HPDE6-E6E7 (cell line): Measurements from ENCODE around the gene EPGN.

Experiments
- DNase-seq: peaks from one replicate; pipeline ENCODE4 v3.0.0; 2011; ENCODE audit warnings: missing footprints; ENCODE audit errors: extremely low spot score

EPGN gene

GRCh38 chr4:74309223-74309622 is 953 bp downstream of the EPGN start:
- no peak for DNase-seq

GRCh38 chr4:74311696-74312313 is 3.5 kb downstream of the EPGN start:
- DNase-seq: no peak

- no peak for DNase-seq
Observed at GRCh38 chr4:74314329-74314728, 6.1 kb downstream of the EPGN start.

GRCh38 chr4:74314944-74315343 is 6.7 kb downstream of the EPGN start:
- no peak for DNase-seq

GRCh38 chr4:74315376-74315775 is 7.1 kb downstream of the EPGN start:
- no peak for DNase-seq

GRCh38 chr4:74316397-74316796 is 8.1 kb downstream of the EPGN start:
- no peak for DNase-seq

GRCh38 chr4:74317616-74318246 is 9.5 kb downstream of the EPGN start:
- DNase-seq: no peak

GRCh38 chr4:74318276-74318675 is 10.0 kb downstream of the EPGN start:
- no peak for DNase-seq

GRCh38 chr4:74319470-74319869 is 11.2 kb downstream of the EPGN start:
- no peak for DNase-seq

GRCh38 chr4:74320559-74321118 is 12.4 kb downstream of the EPGN start:
- DNase-seq: peak; percentile 85

GRCh38 chr4:74322301-74322700 is 14.0 kb downstream of the EPGN start:
- DNase-seq: no peak

- no peak for DNase-seq
Observed at GRCh38 chr4:74323663-74324062, 15.4 kb downstream of the EPGN start.

- DNase-seq: no peak
Observed at GRCh38 chr4:74324262-74324661, 16.0 kb downstream of the EPGN start.

- no peak for DNase-seq
Observed at GRCh38 chr4:74325886-74326285, 17.6 kb downstream of the EPGN start.

- no peak for DNase-seq
Observed at GRCh38 chr4:74327762-74328161, 19.5 kb downstream of the EPGN start.

- DNase-seq: no peak
Observed at GRCh38 chr4:74328501-74328900, 20.2 kb downstream of the EPGN start.

- DNase-seq: no peak
Observed at GRCh38 chr4:74329307-74329706, 21.0 kb downstream of the EPGN start.

- DNase-seq: no peak
Observed at GRCh38 chr4:74330295-74330750, 22.1 kb downstream of the EPGN start.

GRCh38 chr4:74331252-74331651 is 23.0 kb downstream of the EPGN start:
- no peak for DNase-seq

- DNase-seq: no peak
Observed at GRCh38 chr4:74331944-74332343, 23.7 kb downstream of the EPGN start.

- DNase-seq: no peak
Observed at GRCh38 chr4:74334636-74335035, 26.4 kb downstream of the EPGN start.

GRCh38 chr4:74335341-74336021 is 27.2 kb downstream of the EPGN start:
- no peak for DNase-seq

GRCh38 chr4:74338792-74339333 is 30.6 kb downstream of the EPGN start:
- no peak for DNase-seq
